Smooth muscle cell (in vitro differentiated cells): ENCODE results near the gene NUDT22. TPM values are rescaled to one million over a fixed set of nuclear protein-coding genes. Genes with fewer than 3 reads are reported as not detected.

ENCODE experiments used
- DNase-seq: peaks from one replicate; lab custom pipeline; 2025; ENCODE audit not compliant: unreplicated experiment; lab: John Stamatoyannopoulos, UW
- H2AFZ ChIP-seq: fragments of 200-600 bp; sonication (generic); 2 replicates; pipeline ENCODE4 v1.6.0; 2016; ENCODE audit warnings: antibody characterized with exemption, low read depth, mild to moderate bottlenecking
- H3F3A ChIP-seq: fragments of 200-600 bp; sonication (generic); 2 replicates; pipeline ENCODE4 v1.6.0; 2017; ENCODE audit warnings: antibody characterized with exemption, low read depth
- H3K27ac ChIP-seq: fragments of 200-600 bp; sonication (generic); 2 replicates; pipeline ENCODE4 v1.5.1; 2016; ENCODE audit warnings: low read depth, mild to moderate bottlenecking
- H3K27me3 ChIP-seq: fragments of 200-600 bp; sonication (generic); 2 replicates; pipeline ENCODE4 v1.6.1; 2016; ENCODE audit warnings: low read depth, mild to moderate bottlenecking
- H3K36me3 ChIP-seq: fragments of 200-600 bp; sonication (generic); 2 replicates; pipeline ENCODE4 v1.5.1; 2016; ENCODE audit warnings: low read depth
- H3K4me1 ChIP-seq: fragments of 200-600 bp; sonication (generic); 2 replicates; pipeline ENCODE4 v1.5.1; 2016; ENCODE audit warnings: low read depth
- H3K4me2 ChIP-seq: fragments of 200-600 bp; sonication (generic); 2 replicates; pipeline ENCODE4 v1.6.0; 2016; ENCODE audit warnings: mild to moderate bottlenecking
- H3K4me3 ChIP-seq: fragments of 200-600 bp; sonication (generic); 2 replicates; pipeline ENCODE4 v1.5.1; 2016; ENCODE audit warnings: mild to moderate bottlenecking
- H3K79me2 ChIP-seq: fragments of 200-600 bp; sonication (generic); 2 replicates; pipeline ENCODE4 v1.6.0; 2016; ENCODE audit warnings: low read depth, mild to moderate bottlenecking
- H3K9ac ChIP-seq: fragments of 200-600 bp; sonication (generic); 2 replicates; pipeline ENCODE4 v1.6.0; 2016; ENCODE audit warnings: low read depth
- H3K9me3 ChIP-seq: fragments of 200-600 bp; sonication (generic); replicated peaks from 2 replicates; pipeline ENCODE4 v1.5.1; 2016; ENCODE audit warnings: low read depth
- H4K20me1 ChIP-seq: fragments of 200-600 bp; sonication (generic); 2 replicates; pipeline ENCODE4 v1.6.0; 2016; ENCODE audit warnings: low read depth
- WGBS: methylation state at CpG from one replicate; pipeline ENCODE4 v1.1.7; 2016; ENCODE audit warnings: low lambda C conversion rate; 5-methylcytosine and 5-hydroxymethylcytosine counted together
- polyA plus RNA-seq: library from polyadenylated mRNA; unstranded; fragments of >200 nt; fragmentation: Nextera tagmentation; extraction: Ambion mirVana; gene quantifications from 2 replicates; pipeline ENCODE4 v1.2.1, GENCODE V29; 2016
- total RNA-seq: library from RNA; depleted of rRNA; stranded (reverse); fragments of >200 nt; gene quantifications from 2 replicates; pipeline ENCODE4 v1.2.3, GENCODE V29; 2014
- TF ChIP-seq, protein P1 (sequence below): fragments of 200-600 bp; sonication (generic); IDR thresholded peaks from 2 replicates; pipeline ENCODE4 v1.5.1; 2017; ENCODE audit warnings: borderline replicate concordance, mild to moderate bottlenecking, antibody characterized with exemption; ENCODE audit not compliant: insufficient read depth, poor library complexity, severe bottlenecking

NUDT22 gene
- total and polyA plus RNA-seq, 2 experiments from 2014 or later: 51.5 to 82.1 TPM

- no peak overlapping the region for H3K4me3 ChIP-seq
- no peaks in the 10 kb centered on the region for H3K9me3 ChIP-seq
- H3K9ac ChIP-seq: no peak overlapping the region
- no peaks in the 10 kb centered on the region for H3K36me3 ChIP-seq
- no peaks in the 10 kb centered on the region for H3K79me2 ChIP-seq
- H3K27me3 ChIP-seq: no peaks in the 10 kb centered on the region
- H3F3A ChIP-seq: peaks cover 5% of the 10 kb centered on the region
- no peaks in the 10 kb centered on the region for H4K20me1 ChIP-seq
- no peak overlapping the region for H3K4me2 ChIP-seq
- TF ChIP-seq, protein P1, sequence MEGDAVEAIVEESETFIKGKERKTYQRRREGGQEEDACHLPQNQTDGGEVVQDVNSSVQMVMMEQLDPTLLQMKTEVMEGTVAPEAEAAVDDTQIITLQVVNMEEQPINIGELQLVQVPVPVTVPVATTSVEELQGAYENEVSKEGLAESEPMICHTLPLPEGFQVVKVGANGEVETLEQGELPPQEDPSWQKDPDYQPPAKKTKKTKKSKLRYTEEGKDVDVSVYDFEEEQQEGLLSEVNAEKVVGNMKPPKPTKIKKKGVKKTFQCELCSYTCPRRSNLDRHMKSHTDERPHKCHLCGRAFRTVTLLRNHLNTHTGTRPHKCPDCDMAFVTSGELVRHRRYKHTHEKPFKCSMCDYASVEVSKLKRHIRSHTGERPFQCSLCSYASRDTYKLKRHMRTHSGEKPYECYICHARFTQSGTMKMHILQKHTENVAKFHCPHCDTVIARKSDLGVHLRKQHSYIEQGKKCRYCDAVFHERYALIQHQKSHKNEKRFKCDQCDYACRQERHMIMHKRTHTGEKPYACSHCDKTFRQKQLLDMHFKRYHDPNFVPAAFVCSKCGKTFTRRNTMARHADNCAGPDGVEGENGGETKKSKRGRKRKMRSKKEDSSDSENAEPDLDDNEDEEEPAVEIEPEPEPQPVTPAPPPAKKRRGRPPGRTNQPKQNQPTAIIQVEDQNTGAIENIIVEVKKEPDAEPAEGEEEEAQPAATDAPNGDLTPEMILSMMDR: no peak
- no peak overlapping the region for H2AFZ ChIP-seq
- 93% methylated on average over 8 of the region's 8 CpGs for WGBS
- H3K27ac ChIP-seq: peak overlapping the region; percentile 44
- H3K4me1 ChIP-seq: peaks cover 6% of the 10 kb centered on the region
- no peak for DNase-seq
Measured at GRCh38 chr11:64263947-64264317, 37.9 kb downstream of the NUDT22 start.

DNA sequence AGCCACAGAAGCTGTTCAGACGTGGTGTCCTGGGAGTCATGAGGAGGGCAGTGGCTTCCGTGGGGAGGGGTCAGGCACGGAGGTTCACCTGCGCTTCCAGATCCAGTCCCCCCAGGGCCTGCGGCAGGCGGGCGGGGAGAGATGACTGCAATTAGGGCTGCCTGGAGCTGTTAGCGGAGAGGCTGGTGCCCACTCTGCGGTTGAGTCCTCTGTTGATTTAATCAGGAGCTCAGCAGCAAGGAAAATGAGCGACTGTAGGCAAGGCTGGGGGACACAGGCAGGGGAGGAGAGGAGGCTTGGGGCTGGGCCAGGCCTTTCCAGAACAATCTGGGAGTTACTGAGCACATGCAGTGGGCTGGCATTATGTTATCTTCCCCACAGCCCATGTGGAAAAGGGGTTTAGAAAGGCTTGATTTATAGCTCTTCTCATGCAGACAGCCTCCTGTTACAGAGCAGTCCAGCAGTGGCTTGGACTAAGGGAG is 38.3 kb downstream of the NUDT22 start:
- H3K4me2 ChIP-seq: no peak overlapping the region
- WGBS: 70% methylated on average over 10 of the region's 10 CpGs
- no peak overlapping the region for H3K4me3 ChIP-seq
- H3F3A ChIP-seq: peaks cover 8% of the 10 kb centered on the region
- H3K79me2 ChIP-seq: no peaks in the 10 kb centered on the region
- peaks cover 8% of the 10 kb centered on the region for H3K4me1 ChIP-seq
- no peaks in the 10 kb centered on the region for H3K9me3 ChIP-seq
- H3K36me3 ChIP-seq: no peaks in the 10 kb centered on the region
- H3K27me3 ChIP-seq: no peaks in the 10 kb centered on the region
- H3K9ac ChIP-seq: no peak overlapping the region
- TF ChIP-seq, protein P1: no peak
- no peak overlapping the region for H2AFZ ChIP-seq
- no peak overlapping the region for H3K27ac ChIP-seq
- H4K20me1 ChIP-seq: no peaks in the 10 kb centered on the region
- no peak for DNase-seq

DNA sequence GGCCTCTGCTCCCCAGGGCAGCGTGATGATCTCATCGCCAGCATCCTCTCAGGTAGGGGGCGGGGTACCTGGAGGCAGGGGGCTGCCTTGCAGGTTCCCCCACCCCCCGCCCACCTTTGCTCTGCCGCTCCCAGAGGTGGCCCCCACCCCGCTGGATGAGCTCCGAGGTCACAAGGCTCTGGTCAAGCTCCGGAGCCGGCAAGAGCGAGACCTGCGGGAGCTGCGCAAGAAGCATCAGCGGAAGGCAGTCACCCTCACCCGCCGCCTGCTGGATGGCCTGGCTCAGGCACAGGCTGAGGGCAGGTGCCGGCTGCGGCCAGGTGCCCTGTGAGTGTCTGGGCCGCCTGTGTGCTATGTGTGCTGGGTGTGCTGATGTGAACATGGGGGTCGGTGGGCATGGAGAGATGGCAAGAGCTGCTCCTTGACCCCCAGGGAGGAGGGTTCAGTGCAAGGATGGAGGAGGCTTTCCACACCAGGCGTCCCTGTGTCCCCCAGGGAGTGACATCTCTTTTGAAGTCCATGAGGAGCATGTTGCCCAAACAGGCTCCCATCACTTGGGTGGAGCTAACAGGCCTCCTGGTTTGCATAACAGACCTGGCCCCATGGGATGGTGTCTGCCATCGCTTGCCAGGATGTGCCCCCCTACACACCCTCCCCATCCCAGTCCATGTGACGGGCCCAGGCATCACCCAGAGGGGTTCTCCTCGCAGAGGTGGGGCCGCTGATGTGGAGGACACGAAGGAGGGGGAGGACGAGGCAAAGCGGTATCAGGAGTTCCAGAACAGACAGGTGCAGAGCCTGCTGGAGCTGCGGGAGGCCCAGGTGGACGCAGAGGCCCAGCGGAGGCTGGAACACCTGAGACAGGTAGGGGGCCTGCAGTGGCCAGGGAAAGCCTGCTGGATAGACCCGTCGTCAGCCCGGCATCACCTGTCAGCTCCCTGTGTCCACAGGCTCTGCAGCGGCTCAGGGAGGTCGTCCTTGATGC is 39.4 kb downstream of the NUDT22 start:
- Histone ChIP-seq H2AFZ (no peak overlapping the region), H3K4me2 (no peak overlapping the region), H3F3A (peaks cover 8% of the 10 kb centered on the region), H3K36me3 (no peaks in the 10 kb centered on the region), H3K27me3 (no peaks in the 10 kb centered on the region), H3K79me2 (no peaks in the 10 kb centered on the region), H4K20me1 (no peaks in the 10 kb centered on the region), H3K4me3 (no peak overlapping the region), H3K4me1 (peaks cover 8% of the 10 kb centered on the region), H3K9me3 (no peaks in the 10 kb centered on the region), H3K9ac (no peak overlapping the region), H3K27ac (no peak overlapping the region)
- 93% methylated on average over 35 of the region's 35 CpGs for WGBS
- TF ChIP-seq, protein P1: no peak
- no peak for DNase-seq
